ENCODE measurements around the gene TNPO3.
A peak's percentile ranks its signal among the peaks of the same experiment; 100 is the strongest.

TNPO3 gene

GRCh38 chr7:128941323-128941890 is 113.5 kb downstream of the TNPO3 start:
- intact Hi-C loops (cut with DNase I): no loop called here
- DNase-seq: no peak

DNA sequence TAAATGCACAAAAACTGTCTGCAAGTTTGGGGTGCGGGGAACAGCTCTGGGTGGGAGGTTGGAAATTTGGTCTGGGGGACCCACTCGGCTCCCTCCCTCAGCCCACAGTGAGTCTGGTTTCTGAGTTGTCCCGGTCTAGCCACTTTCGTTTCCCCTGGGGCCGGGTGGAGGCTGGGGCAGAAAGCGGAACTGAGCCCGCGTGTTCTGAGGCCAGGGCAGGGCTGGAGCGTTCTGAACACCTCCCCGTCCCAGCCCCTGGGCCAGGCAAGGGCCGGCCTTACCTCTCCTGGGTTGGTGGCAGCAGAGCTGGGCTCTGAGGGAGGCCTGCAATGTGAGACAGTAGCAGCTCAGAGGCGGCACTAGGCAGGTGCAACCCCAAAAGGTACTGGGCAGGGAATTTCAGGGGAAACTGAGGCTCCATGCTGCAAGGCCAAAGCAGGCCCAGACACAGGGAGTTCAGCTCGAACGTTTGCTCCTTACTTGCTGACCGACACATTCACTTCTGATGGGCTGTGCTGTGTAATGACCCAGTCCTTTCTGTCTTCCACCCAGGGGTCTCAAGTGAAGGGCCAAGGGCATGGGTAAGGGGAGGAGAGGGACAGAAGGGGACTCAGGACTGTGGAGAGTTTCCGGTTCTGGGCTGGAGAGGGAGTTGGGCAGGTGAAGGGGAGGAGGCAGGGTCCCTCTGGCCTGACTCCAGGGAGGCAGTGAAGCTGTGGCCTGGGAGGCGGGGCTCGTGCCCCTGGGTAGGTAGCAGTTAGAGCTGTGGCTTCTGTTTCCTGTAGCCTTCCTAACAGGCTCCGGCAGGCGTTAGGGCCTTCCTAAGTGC is 114.2 kb downstream of the TNPO3 start:
- DNase-seq: peak in 5 of 10 donors; percentile 34 to 90 (median 54)
- intact Hi-C loops (cut with DNase I): no loop called here

GRCh38 chr7:128939861-128940410 is 115.0 kb downstream of the TNPO3 start:
- no peak for DNase-seq
- intact Hi-C loops (cut with DNase I): no loop called here

DNA sequence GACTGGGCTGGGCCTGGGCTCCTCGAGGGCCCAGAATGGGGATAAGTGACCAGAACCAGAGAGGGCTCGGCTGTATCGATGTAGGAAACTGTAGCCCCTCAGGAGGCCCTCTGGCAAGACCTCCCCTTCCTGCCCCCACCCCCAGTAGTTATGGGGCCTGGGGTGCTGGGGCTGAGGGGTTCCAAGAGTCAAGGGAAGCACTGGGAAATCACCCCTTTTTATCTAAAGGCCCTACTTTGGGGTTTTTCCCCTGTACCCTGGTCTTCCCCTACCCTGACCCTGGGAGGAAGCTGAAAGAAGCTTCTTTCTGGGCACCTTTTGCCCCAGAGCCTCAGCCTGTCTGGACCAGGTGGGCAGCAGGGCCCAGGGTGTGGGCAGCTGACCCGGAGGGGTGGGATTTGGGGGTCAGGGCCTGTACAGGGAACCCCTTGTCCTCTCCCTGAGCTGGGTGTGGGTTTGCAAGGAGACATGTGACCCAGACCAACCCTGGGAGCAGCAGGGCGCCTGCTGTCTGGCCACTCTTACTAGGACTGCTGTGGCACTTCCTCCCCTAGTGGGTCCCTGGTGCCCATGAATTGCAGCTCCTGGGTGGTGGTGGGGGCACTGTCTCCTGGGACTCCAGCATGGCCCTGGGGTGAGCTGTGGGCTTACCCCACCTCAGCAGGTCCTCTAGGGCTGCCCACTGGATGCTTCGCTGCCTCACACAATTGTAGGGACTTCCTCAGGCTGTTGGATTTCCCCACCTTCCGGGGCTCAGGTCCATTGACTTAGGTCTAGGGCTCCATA is 115.6 kb downstream of the TNPO3 start:
- intact Hi-C loops (cut with DNase I): no loop called here
- DNase-seq: peak in 1 of 10 donors; percentile 81

GRCh38 chr7:128938544-128939074 is 116.3 kb downstream of the TNPO3 start:
- intact Hi-C loops (cut with DNase I): no loop called here
- peak in 2 of 10 donors; percentile 17 to 77 for DNase-seq

- peak in 1 of 10 donors; percentile 89 for DNase-seq
- intact Hi-C loops (cut with DNase I): no loop called here
These were observed 117.0 kb downstream of the TNPO3 start, which contains the start of gene IRF5 for GRCh38 chr7:128937647-128938543. Gene IRF5 (plus strand): TSS chr7:128937927. CDS start chr7:128942082, 4,155 bp downstream.

DNA sequence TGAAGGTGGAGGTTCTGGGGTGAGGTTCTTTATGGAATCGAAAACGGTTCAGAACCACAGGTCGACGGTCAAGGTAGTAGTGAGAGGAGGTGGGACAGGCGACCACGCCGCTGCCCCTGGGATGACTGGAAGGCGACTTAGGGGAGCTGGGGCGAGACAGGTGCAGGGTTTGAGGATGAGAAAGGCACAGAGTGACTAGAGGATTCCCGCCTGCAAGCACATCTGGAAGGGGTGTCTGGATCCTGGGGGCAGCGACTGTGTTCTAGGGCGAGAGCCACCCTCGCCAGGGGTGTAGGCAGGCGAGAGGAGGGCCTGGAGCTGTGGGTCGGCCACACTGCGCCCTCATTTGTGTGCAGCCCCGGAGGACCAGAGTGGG is 117.7 kb downstream of the TNPO3 start:
- intact Hi-C loops (cut with DNase I): no loop called here
- DNase-seq: peak in 1 of 10 donors; percentile 79

- no peak for DNase-seq
- intact Hi-C loops (cut with DNase I): no loop called here
These were observed 118.1 kb downstream of the TNPO3 start for GRCh38 chr7:128936798-128937197.

GRCh38 chr7:128935342-128935730 is 119.6 kb downstream of the TNPO3 start:
- peak in 1 of 10 donors; percentile 29 for DNase-seq
- intact Hi-C loops (cut with DNase I): no loop called here

- intact Hi-C loops (cut with DNase I): no loop called here
- peak in 2 of 10 donors; percentile 16 to 70 for DNase-seq
These were observed 120.3 kb downstream of the TNPO3 start for GRCh38 chr7:128934361-128935341.

GRCh38 chr7:128933180-128933891 is 121.6 kb downstream of the TNPO3 start:
- DNase-seq: peak in 2 of 10 donors; percentile 9 to 81

DNA sequence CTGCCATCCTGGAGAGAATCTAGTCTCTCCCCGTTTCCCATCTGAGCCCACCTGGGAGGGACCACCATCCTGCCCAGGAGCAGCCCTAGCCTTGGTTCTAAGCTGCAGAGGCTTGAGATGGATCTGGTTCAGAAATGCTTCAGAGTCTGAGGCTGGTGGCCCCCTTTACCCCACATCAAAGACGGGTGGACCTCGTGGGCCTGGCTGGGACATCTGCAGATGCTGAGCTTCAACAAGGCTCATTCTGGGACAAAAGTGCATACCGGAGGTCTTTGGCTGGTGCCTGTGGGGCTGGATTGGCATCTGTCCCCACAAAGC is 122.1 kb downstream of the TNPO3 start:
- intact Hi-C loops (cut with DNase I): no loop called here
- peak in 1 of 10 donors; percentile 12 for DNase-seq

More at GRCh38 chr7:128933180-128933891, 121.6 kb downstream of the TNPO3 start:
- intact Hi-C loops (cut with DNase I): no loop called here

DNA sequence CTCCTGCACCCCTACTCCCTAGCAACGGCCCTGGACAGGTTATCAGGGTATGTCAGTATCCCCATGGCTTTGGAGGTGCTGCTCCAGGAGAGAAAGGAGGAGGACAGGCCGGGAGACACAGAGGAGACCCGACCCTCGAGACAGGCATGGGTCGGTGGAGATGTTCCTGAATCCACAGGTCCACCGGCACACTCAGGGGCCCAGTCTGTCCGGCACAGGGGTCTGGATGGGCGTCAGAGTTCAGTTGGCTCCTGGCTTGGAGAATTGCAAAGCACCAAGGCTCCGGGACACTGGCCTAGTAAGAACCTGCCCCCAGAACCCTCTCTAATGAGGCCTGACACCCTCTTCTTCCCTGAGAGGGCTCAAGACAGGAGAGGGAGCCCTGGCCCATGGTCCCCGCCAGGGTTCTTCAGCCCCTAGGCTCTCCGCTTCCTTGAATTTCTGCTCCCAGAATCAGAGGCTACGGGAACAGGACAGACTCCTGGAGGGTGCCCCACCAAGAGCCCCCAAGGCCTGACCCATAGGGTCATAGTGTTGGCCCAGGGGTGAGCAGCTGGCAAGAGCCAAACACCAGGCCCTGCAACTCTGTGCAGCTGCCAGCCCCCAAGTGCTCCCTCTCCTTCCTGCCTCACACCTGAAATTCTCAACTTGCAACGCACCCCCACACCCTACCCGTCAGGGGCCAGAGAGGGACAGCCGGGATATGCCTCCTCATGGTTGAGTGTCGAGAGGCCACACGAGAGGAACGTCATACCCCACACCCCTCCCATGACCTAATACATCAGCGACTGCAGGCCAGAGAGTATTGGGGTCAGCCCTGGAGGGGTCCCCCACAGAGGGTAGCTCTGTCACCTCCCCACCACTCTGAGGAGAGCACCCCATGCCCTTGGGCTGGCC is 122.7 kb downstream of the TNPO3 start:
- DNase-seq: peak in 4 of 10 donors; percentile 5 to 57 (median 37)
- intact Hi-C loops (cut with DNase I): no loop called here

DNA sequence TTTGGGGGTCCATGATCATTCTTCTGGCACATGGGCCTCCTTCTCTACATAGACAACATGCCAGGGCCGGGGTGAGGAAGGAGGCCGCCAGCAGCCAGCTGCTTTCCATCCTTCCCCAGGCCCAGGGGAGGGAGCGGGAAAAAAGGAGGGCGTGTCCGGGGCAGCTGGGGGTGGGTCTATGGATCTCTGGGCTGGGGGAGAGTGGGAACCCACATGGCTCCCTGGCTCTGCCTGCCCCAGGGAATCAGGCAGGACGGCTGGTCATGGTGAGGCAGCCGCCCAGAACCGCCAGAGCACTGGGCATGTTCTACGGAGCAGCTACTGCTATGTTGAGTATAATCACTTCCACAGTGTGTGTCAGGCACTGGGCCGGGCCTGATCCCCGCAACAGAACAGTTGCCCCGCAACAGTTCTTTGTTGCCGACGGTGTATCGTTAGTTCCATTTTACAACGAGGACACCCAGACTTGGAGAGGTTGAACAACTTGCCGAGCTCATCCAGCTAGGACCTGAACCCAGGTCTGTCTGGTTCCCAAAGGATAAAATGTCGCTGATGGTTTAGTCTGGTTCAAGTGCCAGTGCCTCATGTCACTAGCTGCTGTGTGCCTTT is 123.6 kb downstream of the TNPO3 start:
- peak in 4 of 10 donors; percentile 4 to 64 (median 56) for DNase-seq
- intact Hi-C loops (cut with DNase I): no loop called here

DNA sequence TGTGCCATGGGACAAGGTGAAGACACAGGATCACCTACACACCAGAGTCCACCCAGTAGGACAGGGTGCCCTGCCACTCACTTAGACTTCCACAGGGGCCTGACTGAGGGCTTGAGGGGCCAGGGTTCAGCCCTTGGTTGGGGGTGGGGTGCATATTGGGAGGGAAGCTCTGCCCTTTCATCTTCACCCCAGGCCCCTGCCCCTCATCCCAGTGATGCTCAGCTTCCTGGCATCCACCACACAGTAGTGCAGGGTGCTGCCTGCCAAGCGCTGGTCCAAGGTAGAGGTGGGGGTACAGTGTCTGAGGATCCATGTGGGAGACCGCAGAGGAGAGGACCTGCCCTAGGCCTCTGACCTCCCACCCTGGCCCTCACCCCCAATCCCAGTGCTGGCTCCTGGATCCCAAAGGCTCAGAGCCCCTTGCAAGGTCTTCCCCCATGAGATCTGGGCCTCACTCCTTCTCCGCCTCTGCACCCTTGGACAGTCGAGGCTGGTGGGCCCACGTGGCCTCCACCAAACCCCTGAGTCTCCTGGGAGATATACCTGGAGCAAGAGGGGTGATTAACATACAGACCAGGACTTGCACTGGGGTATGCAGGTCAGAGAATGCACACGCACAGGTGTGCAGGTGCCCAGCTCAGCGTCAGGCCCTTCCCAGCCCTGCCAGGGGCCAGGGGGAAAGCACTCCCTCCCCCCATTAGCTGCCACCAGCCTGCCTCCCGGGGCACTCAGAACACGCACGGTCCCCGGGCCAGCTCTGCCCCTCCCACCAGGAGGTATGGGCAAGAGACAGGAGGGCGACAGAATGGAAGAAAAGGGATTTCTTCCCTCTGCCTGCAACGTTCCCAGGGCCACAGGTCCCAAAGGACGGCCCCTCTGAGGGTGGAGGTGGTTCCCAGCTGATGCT is 125.8 kb downstream of the TNPO3 start:
- intact Hi-C loops (cut with DNase I): no loop called here

More for the DNA sequence above, 125.8 kb downstream of the TNPO3 start:
- DNase-seq: peak in 4 of 10 donors; percentile 3 to 69 (median 42)

Data from posterior cingulate gyrus (tissue), 11 donors.